GM19099 (cell line): ENCODE results near the gene DIS3L2.

ENCODE experiments used
- POLR2A ChIP-seq: IDR thresholded peaks from 3 replicates; pipeline ENCODE4 v1.6.1; 2011; ENCODE audit warnings: low read depth; ENCODE audit not compliant: insufficient read length; ENCODE audit errors: extremely low read depth

DIS3L2 gene

GRCh38 chr2:232013701-232014353 is 52.3 kb downstream of the DIS3L2 start:
- no peak for TF ChIP-seq POLR2A

- TF ChIP-seq POLR2A = no peak
Measured at GRCh38 chr2:232014681-232015080, 53.2 kb downstream of the DIS3L2 start.

DNA sequence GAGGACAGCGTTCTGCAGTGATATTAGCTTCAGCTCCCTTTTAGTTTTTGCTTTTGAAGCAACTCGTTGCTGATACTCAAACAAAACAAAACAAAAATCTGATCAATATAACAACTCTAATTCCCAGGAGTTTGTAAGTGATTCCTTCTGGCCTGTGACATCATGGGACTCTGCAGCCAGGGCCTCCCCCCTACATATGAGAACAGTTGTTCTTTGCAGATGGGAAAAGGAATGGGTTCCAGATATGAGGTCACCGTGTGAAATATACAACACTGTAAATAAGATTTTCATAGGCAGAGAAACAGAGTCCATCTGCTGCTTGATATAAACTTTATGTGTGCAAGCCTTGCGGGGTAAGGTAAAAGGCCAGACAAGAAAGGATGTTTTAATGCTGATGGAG is 56.7 kb downstream of the DIS3L2 start:
- no peak for TF ChIP-seq POLR2A

GRCh38 chr2:232022718-232023117 is 61.2 kb downstream of the DIS3L2 start:
- no peak for TF ChIP-seq POLR2A

- no peak for TF ChIP-seq POLR2A
Measured at GRCh38 chr2:232023426-232023825, 61.9 kb downstream of the DIS3L2 start.

DNA sequence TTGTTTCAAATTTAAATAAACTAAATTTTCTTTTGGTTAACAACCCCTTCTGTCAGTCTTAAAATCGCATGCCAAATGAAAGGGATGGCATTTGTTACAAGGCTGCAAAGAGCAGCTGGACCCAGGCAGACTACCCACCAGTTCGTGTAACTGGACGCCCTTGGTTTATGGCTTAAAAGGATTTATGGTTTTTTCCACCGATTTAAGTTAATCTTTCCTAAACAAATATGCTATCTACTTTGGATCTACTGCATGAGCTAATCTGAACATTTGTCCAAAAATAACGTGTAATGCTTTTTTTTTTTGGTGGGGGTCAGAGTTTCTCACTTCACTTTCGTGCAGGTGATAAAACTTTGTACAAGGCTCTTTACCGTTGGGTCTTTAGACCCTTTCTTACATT is 62.9 kb downstream of the DIS3L2 start:
- TF ChIP-seq POLR2A = no peak

GRCh38 chr2:232026910-232027309 is 65.4 kb downstream of the DIS3L2 start:
- TF ChIP-seq POLR2A = no peak

DNA sequence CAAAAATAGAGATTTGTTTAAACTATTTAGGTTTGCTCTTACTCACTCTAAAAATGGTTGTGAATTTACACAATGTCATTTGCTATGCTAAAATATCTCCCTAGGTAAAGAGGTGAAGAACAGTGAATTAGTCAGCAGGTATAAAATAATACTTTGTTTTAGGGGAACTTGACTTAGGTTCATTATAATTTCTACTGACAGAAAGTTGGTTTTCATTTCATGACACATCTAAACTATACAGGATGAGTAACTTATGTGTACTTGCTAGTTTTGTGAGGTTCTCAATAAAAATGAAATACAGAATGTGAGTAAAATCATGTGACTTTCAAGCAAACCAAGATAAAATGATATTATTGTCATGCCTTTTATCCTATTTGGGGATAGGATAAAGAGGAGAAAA is 66.0 kb downstream of the DIS3L2 start:
- no peak for TF ChIP-seq POLR2A

GRCh38 chr2:232028071-232028470 is 66.6 kb downstream of the DIS3L2 start:
- no peak for TF ChIP-seq POLR2A

DNA sequence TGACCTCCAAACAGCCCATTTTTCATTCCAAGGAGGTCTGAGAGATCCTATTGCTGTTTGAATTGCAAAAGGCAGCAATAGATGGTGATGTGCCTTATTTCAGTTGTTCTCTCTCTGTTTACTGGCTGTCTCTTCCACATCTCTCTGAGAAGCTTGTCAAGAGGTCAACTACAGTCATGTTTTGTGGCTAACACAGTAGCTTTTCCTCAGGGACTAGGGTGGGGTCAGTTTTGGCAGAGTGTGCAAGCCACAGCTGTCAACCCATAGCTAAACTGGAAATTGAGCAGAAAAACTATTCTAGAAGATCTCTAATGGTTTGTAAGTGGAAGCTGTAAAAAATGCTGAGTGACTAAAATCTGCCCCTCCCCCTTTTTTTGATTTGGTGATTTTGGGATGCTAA is 67.1 kb downstream of the DIS3L2 start:
- no peak for TF ChIP-seq POLR2A

GRCh38 chr2:232029346-232029745 is 67.8 kb downstream of the DIS3L2 start:
- TF ChIP-seq POLR2A = no peak

DNA sequence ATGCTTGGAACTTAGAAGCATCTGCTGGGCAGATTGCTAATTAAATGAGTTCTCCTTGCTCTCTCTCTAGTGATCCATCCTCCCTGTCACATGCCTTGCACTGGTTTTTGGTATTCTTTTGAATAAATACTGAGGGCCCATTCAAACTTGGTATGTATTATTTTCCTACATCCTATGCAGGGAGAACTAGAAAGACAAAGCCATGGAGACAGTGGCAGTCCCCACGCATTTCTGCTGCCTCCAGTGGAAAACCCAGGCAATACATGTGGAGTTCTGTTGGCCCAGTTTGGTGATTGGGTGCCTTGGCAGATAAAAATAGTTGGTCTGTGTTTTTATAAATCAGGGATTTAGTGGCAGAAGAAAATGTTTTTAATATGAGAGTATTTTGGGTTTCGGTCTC is 68.7 kb downstream of the DIS3L2 start:
- TF ChIP-seq POLR2A = no peak

- no peak for TF ChIP-seq POLR2A
Measured at GRCh38 chr2:232038251-232038880, 76.9 kb downstream of the DIS3L2 start.

- TF ChIP-seq POLR2A = no peak
Measured at GRCh38 chr2:232038881-232039485, 77.5 kb downstream of the DIS3L2 start.

DNA sequence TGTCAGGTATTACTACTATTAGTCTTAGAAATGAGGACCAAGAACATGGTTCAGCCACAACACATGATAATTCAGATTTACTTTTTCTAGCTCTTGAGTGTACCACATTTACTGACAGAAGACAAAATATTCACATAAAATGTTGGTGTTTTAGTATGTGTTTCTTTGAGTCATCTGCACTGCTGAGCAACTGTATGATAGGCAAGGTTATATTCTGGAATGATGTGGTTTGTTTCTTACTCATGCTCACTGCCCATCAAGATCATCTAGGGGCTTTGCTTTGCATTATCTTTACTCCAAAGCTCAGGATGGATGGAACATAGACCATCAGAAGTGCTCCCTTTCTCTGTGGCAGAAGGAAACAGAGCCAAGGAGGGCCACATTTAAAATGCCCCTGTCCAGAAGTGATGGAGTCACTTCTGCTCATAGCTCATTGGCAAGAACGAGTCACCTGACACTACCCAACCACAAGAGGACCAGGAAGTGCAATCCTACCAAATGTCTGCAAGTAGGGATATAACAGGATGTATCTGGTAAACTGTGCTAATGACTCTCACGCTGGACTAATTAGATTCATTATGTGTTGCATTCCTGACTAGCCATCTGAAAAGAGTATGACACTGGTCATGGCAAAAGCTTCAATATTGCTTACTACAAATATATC is 81.5 kb downstream of the DIS3L2 start:
- TF ChIP-seq POLR2A = no peak

DNA sequence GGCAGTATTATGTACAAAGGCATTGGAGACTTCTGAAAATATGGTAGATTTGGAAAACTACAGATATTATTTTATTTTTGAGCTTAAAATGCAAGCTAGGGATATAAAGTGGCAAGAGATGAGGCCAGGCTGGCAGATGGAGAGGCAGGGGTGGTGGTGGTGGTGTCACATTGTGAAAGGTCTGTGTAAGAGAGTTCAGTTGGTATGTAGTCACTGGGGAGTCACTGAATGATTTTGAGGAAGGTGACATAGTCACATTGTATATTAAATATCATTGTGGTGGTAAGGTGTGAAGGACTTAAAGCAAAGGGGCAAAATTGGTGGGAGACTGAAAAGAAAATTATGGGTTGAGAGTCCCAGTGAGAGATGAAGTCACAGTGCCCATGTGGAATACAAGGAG is 82.5 kb downstream of the DIS3L2 start:
- TF ChIP-seq POLR2A = no peak

DNA sequence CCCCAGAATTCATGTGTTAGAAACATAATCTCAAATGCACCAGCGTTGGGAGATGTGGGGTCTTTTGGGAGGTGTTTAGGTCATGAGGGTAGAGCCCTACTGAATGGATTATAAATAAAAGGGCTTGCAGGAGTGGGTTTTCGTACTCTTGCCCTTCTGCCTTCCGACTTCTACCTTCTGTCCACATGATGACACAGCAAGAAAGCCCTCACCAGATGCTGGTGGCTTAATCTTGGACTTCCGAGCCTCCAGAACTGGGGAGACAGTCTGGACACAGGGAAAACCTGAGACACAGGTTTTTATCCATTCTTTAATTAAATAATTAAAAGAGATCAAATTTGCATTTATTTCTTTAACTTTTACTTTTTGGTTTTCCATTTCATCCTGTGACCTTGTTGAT is 87.8 kb downstream of the DIS3L2 start:
- no peak for TF ChIP-seq POLR2A

GRCh38 chr2:232052591-232052990 is 91.1 kb downstream of the DIS3L2 start:
- TF ChIP-seq POLR2A = no peak
